ENCODE results near the gene HIBADH. TPM values are rescaled to one million over a fixed set of nuclear protein-coding genes. Genes with fewer than 3 reads are reported as not detected.

The HIBADH gene
- total and polyA plus RNA-seq, 10 donors = 12.4 to 38.6 (median 22.6) TPM

DNA sequence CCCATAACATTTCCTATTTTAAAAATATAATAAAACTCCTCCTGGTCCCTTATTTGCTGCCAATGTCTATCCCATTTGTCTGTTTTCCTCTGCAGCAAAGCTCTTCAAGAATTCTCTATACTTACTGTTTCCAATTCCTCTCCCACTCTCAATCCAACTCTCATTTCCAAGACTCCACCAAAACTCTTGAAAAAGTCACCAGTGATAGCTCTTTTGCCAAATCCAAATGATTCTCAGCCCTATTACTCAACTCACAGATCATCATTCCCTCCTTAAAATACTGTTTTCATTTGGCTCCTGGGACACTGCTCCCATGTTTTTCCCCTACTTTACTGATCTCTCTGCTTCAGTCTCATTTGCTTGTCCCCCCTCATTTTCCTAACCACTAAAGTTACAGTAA, 139.4 kb downstream of the HIBADH start:
- DNase-seq = no peak
- no peak overlapping the region for H3K27ac ChIP-seq
- H3K9me3 ChIP-seq = no peaks in the 10 kb centered on the region
- intact Hi-C loops (cut with DNase I; ENCODE audit: low total_unique reads) = no loop called here
- no peaks in the 10 kb centered on the region for H3K4me1 ChIP-seq
- peaks cover 0 to 47% (median 9%) of the 10 kb centered on the region in 6 donors for H3K36me3 ChIP-seq
- H3K27me3 ChIP-seq (replicated peaks in 1 of 7) = no peaks in the 10 kb centered on the region
- H3K4me3 ChIP-seq = no peak overlapping the region
- TF ChIP-seq POLR2A (IDR thresholded peaks at IDR 0.05) (no peak), POLR2AphosphoS5 (IDR thresholded peaks at IDR 0.05) (no peak)
- TF ChIP-seq, protein P1, sequence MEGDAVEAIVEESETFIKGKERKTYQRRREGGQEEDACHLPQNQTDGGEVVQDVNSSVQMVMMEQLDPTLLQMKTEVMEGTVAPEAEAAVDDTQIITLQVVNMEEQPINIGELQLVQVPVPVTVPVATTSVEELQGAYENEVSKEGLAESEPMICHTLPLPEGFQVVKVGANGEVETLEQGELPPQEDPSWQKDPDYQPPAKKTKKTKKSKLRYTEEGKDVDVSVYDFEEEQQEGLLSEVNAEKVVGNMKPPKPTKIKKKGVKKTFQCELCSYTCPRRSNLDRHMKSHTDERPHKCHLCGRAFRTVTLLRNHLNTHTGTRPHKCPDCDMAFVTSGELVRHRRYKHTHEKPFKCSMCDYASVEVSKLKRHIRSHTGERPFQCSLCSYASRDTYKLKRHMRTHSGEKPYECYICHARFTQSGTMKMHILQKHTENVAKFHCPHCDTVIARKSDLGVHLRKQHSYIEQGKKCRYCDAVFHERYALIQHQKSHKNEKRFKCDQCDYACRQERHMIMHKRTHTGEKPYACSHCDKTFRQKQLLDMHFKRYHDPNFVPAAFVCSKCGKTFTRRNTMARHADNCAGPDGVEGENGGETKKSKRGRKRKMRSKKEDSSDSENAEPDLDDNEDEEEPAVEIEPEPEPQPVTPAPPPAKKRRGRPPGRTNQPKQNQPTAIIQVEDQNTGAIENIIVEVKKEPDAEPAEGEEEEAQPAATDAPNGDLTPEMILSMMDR (IDR thresholded peaks at IDR 0.05 in 8 of 11, conservative IDR thresholded peaks at IDR 0.05 in 3 of 11) = no peak

DNA sequence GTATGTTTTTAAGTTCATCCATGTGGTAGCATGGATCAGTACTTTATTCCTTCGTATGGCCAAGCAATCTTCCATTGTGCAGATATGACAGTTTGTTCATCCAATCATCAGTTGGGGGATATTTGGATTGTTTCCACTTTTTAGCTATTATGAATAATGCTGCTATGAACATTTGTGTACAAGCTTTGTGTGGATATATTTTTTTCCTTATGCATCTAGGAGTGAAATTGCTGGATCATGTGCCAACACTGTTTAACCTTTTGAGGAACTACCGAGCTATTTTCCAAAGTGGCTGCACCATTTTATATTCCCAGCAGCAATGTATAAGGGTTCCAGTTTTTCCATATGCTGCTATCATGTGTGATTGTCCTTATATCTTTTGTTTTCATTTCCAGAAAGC, 140.1 kb downstream of the HIBADH start:
- WGBS, 5 donors = 89 to 97% (median 92%) methylated on average over 2 of the region's 2 CpGs
- no peak for TF ChIP-seq POLR2A (IDR thresholded peaks at IDR 0.05)
- TF ChIP-seq, protein P1 (IDR thresholded peaks at IDR 0.05 in 8 of 11, conservative IDR thresholded peaks at IDR 0.05 in 3 of 11) = no peak
- no peak for TF ChIP-seq POLR2AphosphoS5 (IDR thresholded peaks at IDR 0.05)
- no peaks in the 10 kb centered on the region for H3K27me3 ChIP-seq (replicated peaks in 1 of 7)
- no peak overlapping the region for H3K27ac ChIP-seq
- intact Hi-C loops (cut with DNase I; ENCODE audit: low total_unique reads) = no loop called here
- H3K9me3 ChIP-seq = no peaks in the 10 kb centered on the region
- H3K4me1 ChIP-seq = no peaks in the 10 kb centered on the region
- no peak overlapping the region for H3K4me3 ChIP-seq
- peaks cover 0 to 47% (median 9%) of the 10 kb centered on the region in 6 donors for H3K36me3 ChIP-seq
- DNase-seq = no peak

DNA sequence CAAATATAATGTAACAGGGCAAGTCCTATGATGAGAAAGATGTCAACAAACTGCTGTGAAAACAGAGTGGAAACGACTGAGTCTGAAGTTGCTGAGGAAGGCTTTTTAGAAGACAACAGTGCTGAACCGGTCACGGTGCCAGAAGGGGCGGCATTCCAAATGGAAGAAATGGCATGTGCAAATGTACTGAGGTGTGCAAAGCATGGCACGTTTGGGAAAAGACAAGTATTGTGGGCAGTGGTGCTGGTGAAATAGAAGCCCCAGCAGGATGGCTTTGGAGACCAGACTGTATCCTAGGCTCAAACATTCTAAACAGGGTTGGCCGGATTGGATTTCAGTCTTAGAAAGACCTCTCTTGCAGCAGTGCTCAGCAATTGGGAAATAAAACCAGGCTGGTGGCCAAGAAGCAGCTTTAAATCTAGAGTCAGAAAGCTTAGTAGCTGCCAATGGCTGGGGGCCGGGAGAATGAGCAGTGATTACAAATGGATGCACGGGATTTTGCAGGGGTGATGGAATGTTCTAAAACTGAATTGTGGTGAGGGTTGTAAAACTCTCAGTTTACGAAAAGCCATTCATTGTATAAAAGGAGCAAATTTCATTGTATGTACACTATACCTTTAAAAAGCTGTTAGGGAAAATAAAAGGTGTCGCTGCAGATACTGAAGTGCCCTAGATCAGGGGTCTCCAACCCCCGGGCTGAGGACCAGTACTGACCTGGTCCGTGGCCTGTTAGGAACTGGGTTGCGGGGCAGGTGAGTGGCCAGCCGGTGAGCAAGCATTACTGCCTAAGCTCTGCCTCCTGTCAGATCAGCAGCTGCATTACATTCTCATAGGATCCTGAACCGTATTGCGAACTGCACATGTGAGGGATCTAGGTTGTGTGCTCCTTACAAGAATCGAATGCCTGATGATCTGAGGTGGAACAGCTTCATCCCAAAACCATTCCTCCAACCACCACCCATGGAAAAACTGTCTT, 141.6 kb downstream of the HIBADH start:
- 88 to 94% (median 93%) methylated on average over 17 of the region's 17 CpGs for WGBS, 5 donors
- DNase-seq = no peak
- TF ChIP-seq POLR2AphosphoS5 (IDR thresholded peaks at IDR 0.05) (no peak), POLR2A (IDR thresholded peaks at IDR 0.05) (no peak)
- TF ChIP-seq, protein P1 (IDR thresholded peaks at IDR 0.05 in 8 of 11, conservative IDR thresholded peaks at IDR 0.05 in 3 of 11) = no peak

GRCh38 chr7:27519793-27520469, 142.8 kb downstream of the HIBADH start:
- Histone ChIP-seq H3K36me3 (peaks cover 0 to 22% (median under 1%) of the 10 kb centered on the region in 6 donors), H3K27ac (no peak overlapping the region), H3K4me3 (no peak overlapping the region), H3K9me3 (no peaks in the 10 kb centered on the region), H3K4me1 (no peaks in the 10 kb centered on the region), H3K27me3 (replicated peaks in 1 of 7) (no peaks in the 10 kb centered on the region)
- TF ChIP-seq, protein P1 (IDR thresholded peaks at IDR 0.05 in 8 of 11, conservative IDR thresholded peaks at IDR 0.05 in 3 of 11) = no peak
- TF ChIP-seq POLR2A (IDR thresholded peaks at IDR 0.05) (no peak), POLR2AphosphoS5 (IDR thresholded peaks at IDR 0.05) (no peak)
- intact Hi-C loops (cut with DNase I; ENCODE audit: low total_unique reads) = no loop called here
- WGBS, 5 donors = 90 to 98% (median 94%) methylated on average over 9 of the region's 9 CpGs
- DNase-seq = no peak

More for the DNA sequence above, 141.6 kb downstream of the HIBADH start:
- H3K36me3 ChIP-seq = peaks cover 0 to 33% (median 8%) of the 10 kb centered on the region in 6 donors
- intact Hi-C loops (cut with DNase I; ENCODE audit: low total_unique reads) = no loop called here
- no peaks in the 10 kb centered on the region for H3K4me1 ChIP-seq
- H3K4me3 ChIP-seq = no peak overlapping the region
- H3K27ac ChIP-seq = no peak overlapping the region
- H3K27me3 ChIP-seq (replicated peaks in 1 of 7) = no peaks in the 10 kb centered on the region
- no peaks in the 10 kb centered on the region for H3K9me3 ChIP-seq
